GM06990 (cell line): ENCODE measurements around the gene MBLAC1.

ENCODE experiments used
- DNase-seq: peaks from one replicate; pipeline ENCODE4 v3.0.0-alpha.2; 2011; ENCODE audit not compliant: insufficient read length; ENCODE audit errors: extremely low read depth
- H3K27me3 ChIP-seq: replicated peaks from 2 replicates; pipeline ENCODE4 v1.6.0; 2011; ENCODE audit warnings: low read length; ENCODE audit not compliant: control insufficient read depth, insufficient read depth
- H3K36me3 ChIP-seq: 2 replicates; pipeline ENCODE4 v1.5.1; 2011; ENCODE audit warnings: low read length; ENCODE audit not compliant: control insufficient read depth, insufficient read depth
- H3K4me3 ChIP-seq: replicated peaks from 2 replicates; pipeline ENCODE4 v1.5.1; 2011; ENCODE audit warnings: low read depth, mild to moderate bottlenecking, control low read depth, low read length
- TF ChIP-seq, protein P1 (sequence below): IDR thresholded peaks from 2 replicates; pipeline ENCODE4 v1.5.1; 2011; ENCODE audit warnings: low read length, control low read depth, mild to moderate bottlenecking, inconsistent platforms; ENCODE audit not compliant: insufficient read depth, poor library complexity, severe bottlenecking

MBLAC1 gene

GRCh38 chr7:100115026-100115425, 11.7 kb upstream of the MBLAC1 start:
- H3K4me3 ChIP-seq = no peak overlapping the region
- peaks cover 13% of the 10 kb centered on the region for H3K36me3 ChIP-seq
- DNase-seq = no peak
- TF ChIP-seq, protein P1, sequence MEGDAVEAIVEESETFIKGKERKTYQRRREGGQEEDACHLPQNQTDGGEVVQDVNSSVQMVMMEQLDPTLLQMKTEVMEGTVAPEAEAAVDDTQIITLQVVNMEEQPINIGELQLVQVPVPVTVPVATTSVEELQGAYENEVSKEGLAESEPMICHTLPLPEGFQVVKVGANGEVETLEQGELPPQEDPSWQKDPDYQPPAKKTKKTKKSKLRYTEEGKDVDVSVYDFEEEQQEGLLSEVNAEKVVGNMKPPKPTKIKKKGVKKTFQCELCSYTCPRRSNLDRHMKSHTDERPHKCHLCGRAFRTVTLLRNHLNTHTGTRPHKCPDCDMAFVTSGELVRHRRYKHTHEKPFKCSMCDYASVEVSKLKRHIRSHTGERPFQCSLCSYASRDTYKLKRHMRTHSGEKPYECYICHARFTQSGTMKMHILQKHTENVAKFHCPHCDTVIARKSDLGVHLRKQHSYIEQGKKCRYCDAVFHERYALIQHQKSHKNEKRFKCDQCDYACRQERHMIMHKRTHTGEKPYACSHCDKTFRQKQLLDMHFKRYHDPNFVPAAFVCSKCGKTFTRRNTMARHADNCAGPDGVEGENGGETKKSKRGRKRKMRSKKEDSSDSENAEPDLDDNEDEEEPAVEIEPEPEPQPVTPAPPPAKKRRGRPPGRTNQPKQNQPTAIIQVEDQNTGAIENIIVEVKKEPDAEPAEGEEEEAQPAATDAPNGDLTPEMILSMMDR = no peak
- H3K27me3 ChIP-seq = no peaks in the 10 kb centered on the region

DNA sequence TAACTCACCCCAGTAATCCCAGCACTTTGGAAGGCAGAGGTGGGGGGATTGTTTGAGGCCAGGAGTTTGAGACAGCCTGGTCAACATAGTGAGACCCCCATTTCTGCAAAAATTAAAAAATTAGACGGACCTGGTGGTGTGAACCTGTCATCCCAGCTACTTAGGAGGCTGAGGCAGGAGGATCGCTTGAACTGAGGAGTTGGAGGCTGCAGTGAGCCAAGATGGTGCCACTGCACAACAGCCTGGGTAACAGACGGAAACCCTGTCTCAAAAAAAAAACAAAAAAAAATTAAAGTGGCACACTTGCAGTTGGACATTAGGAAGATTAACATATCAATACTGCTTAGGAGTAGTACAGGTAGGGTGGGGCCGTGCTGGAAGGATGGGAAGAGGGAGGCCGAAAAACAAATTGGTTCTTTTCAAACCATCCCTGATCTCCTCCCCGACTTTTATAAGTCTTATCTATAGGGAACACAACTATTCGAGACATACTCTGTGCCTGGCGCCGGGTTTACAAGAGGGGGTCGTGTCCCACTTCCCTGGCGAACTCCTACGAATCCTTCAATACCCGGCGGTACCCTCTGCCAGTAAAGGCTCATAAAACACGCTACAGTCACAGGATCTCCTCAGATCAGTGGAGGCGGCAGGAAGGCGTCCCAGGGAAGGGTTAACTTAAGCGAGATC, 8.2 kb upstream of the MBLAC1 start:
- no peak for DNase-seq
- no peaks in the 10 kb centered on the region for H3K27me3 ChIP-seq
- H3K4me3 ChIP-seq = peak overlapping the region; percentile 92
- TF ChIP-seq, protein P1 = no peak
- peaks cover 3% of the 10 kb centered on the region for H3K36me3 ChIP-seq

DNA sequence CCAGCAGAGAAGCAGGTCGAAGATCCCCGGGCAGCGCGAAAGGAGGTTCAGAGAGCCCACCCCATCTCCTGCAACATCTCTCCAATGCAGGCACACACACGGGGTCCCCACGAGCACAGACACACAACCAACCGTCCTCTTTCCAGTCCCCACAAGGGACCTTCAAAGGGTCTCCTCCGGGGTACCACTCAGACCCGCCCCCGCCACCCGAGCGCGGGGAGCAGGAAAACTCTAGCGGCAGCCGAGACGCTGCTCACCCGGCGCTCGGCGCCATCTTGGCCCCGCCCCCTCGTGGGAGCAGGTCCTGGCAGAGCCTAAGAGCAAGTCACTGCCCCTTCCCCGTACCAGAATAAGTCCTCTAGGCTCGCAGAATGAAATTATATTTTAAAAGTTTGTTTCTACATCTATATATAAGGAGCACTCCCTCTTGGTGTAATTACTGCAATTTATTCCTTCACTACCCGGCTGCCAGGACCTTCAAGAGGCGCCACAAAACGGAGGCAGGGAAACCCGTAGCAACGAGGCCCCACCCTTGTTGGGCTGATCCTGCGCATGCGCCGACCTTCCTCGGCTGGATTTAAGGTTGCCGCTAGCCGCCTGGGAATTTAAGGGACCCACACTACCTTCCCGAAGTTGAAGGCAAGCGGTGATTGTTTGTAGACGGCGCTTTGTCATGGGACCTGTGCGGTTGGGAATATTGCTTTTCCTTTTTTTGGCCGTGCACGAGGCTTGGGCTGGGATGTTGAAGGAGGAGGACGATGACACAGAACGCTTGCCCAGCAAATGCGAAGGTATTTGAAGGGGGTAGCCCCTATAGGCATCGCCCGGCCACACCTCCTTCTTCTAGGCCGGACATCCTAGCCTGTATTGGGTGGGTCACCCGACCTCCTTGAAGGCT, 7.4 kb upstream of the MBLAC1 start, which contains the start of the genes CNPY4 and TAF6:
Gene CNPY4 (plus strand): TSS at position 563 of the 898 bp plus-strand sequence. CDS start 111 bp downstream, at position 674.
Gene TAF6 (minus strand): TSS at position 287 of the 898 bp plus-strand sequence. CDS start 5,149 bp downstream, outside the sequence.
- TF ChIP-seq, protein P1 = no peak

DNA sequence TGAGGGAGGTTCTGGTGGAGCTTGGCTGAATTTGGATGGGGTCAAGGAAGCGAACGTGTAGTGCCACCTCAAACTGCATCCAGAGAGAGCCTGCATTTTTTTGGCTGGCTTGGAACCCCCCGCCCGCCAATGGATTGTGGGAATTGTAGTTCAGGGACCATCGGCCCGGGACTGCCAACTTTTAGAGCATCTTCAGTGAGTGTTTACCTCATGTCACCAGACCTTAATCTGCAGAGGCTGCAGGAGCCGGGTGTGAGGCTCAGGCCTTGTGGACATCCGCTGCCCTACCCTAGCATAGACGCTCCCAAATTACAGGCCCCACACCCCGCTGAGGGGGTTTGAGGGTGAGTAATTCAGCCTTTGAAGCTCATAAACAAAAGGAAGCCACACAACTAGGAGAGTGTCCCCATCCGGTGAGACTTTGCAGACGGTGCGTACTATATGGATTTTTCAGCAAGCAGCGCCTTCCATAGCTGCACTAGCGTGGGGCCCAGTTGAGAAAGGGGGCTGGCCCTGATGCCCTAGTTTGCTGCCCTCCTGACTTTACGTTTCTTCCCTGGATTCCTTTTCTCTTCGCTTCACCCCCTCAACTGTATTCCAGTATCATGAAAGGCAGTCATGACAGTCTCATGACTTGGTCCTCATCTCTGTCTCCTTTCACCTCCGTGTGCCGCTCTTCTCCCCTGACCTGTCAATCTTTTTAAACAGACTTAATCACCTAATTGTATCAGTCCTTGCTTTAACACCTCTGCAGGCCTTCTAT, 6.6 kb upstream of the MBLAC1 start:
- TF ChIP-seq, protein P1 = no peak
- H3K4me3 ChIP-seq = peak overlapping the region; percentile 92
- no peaks in the 10 kb centered on the region for H3K27me3 ChIP-seq
- DNase-seq = no peak
- no peaks in the 10 kb centered on the region; the same call in 1 of the 2 replicates for H3K36me3 ChIP-seq

More for the DNA sequence above, 7.4 kb upstream of the MBLAC1 start, which contains the start of the genes CNPY4 and TAF6:
- Histone ChIP-seq H3K27me3 (no peaks in the 10 kb centered on the region), H3K4me3 (peak within 1 kb of the TSS; percentile 92), H3K36me3 (no peaks in the 10 kb centered on the region; the same call in 1 of the 2 replicates)
- peak; percentile 90 for DNase-seq

DNA sequence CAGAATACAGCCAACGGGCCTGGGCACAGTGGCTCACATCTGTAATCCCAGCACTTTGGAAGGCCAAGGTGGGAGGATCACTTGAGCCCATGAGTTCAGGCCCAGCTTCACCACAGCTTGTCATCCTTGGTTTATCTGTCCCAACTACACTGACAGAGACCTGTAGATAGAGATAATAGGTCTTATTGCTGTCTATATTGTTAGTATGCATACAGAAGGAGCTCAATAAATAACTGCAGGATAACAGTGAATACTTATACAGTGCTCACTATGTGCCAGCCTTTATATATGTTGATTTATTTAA, 6.1 kb upstream of the MBLAC1 start:
- Histone ChIP-seq H3K36me3 (no peaks in the 10 kb centered on the region; the same call in 1 of the 2 replicates), H3K4me3 (no peak overlapping the region; the same call in 1 of the 2 replicates), H3K27me3 (no peaks in the 10 kb centered on the region)
- DNase-seq = no peak
- TF ChIP-seq, protein P1 = no peak
